Measurements from ENCODE around the gene OGFOD1.

Gene OGFOD1

DNA sequence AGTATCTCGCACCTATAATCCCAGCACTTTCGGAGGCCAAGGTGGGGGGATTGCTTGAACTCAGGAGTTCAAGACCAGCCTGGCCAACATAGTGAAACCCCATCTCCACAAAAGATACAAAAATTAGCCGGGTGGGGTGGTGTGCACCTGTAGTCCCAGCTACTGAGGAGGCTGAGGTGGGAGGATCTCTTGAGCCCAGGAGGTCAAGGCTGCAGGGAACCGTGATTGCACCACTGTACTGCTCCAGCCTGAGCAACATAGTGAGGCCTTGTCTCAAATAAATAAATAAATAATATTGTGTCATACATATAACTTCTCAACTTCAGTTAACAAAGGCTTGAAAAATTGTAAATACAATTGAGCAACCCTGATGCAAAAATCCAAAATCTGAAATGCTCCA, 34.2 kb upstream of the OGFOD1 start:
- no peak for ATAC-seq
- no peak for TF ChIP-seq ZNF565 (CRISPR knock-in tag; conservative IDR thresholded peaks at IDR 0.05; ENCODE audit: low read depth)
- TF ChIP-seq ZFP30 (CRISPR knock-in tag; IDR thresholded peaks at IDR 0.05), result no peak
- TF ChIP-seq, protein P1, sequence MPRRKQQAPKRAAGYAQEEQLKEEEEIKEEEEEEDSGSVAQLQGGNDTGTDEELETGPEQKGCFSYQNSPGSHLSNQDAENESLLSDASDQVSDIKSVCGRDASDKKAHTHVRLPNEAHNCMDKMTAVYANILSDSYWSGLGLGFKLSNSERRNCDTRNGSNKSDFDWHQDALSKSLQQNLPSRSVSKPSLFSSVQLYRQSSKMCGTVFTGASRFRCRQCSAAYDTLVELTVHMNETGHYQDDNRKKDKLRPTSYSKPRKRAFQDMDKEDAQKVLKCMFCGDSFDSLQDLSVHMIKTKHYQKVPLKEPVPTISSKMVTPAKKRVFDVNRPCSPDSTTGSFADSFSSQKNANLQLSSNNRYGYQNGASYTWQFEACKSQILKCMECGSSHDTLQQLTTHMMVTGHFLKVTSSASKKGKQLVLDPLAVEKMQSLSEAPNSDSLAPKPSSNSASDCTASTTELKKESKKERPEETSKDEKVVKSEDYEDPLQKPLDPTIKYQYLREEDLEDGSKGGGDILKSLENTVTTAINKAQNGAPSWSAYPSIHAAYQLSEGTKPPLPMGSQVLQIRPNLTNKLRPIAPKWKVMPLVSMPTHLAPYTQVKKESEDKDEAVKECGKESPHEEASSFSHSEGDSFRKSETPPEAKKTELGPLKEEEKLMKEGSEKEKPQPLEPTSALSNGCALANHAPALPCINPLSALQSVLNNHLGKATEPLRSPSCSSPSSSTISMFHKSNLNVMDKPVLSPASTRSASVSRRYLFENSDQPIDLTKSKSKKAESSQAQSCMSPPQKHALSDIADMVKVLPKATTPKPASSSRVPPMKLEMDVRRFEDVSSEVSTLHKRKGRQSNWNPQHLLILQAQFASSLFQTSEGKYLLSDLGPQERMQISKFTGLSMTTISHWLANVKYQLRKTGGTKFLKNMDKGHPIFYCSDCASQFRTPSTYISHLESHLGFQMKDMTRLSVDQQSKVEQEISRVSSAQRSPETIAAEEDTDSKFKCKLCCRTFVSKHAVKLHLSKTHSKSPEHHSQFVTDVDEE (CRISPR knock-in tag; IDR thresholded peaks at IDR 0.05), result no peak
- TF ChIP-seq ZC3H10 (CRISPR knock-in tag; IDR thresholded peaks at IDR 0.05), result no peak
- no peak for TF ChIP-seq CSDC2 (CRISPR knock-in tag; IDR thresholded peaks at IDR 0.05)
- TF ChIP-seq TCF4 (CRISPR knock-in tag; IDR thresholded peaks at IDR 0.05; ENCODE audit: borderline replicate concordance), result no peak
- no peak for TF ChIP-seq TOX (CRISPR knock-in tag; IDR thresholded peaks at IDR 0.05; ENCODE audit: borderline replicate concordance)
- TF ChIP-seq, protein P2, sequence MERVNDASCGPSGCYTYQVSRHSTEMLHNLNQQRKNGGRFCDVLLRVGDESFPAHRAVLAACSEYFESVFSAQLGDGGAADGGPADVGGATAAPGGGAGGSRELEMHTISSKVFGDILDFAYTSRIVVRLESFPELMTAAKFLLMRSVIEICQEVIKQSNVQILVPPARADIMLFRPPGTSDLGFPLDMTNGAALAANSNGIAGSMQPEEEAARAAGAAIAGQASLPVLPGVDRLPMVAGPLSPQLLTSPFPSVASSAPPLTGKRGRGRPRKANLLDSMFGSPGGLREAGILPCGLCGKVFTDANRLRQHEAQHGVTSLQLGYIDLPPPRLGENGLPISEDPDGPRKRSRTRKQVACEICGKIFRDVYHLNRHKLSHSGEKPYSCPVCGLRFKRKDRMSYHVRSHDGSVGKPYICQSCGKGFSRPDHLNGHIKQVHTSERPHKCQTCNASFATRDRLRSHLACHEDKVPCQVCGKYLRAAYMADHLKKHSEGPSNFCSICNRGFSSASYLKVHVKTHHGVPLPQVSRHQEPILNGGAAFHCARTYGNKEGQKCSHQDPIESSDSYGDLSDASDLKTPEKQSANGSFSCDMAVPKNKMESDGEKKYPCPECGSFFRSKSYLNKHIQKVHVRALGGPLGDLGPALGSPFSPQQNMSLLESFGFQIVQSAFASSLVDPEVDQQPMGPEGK (CRISPR knock-in tag; IDR thresholded peaks at IDR 0.05; ENCODE audit: borderline replicate concordance), result no peak

DNA sequence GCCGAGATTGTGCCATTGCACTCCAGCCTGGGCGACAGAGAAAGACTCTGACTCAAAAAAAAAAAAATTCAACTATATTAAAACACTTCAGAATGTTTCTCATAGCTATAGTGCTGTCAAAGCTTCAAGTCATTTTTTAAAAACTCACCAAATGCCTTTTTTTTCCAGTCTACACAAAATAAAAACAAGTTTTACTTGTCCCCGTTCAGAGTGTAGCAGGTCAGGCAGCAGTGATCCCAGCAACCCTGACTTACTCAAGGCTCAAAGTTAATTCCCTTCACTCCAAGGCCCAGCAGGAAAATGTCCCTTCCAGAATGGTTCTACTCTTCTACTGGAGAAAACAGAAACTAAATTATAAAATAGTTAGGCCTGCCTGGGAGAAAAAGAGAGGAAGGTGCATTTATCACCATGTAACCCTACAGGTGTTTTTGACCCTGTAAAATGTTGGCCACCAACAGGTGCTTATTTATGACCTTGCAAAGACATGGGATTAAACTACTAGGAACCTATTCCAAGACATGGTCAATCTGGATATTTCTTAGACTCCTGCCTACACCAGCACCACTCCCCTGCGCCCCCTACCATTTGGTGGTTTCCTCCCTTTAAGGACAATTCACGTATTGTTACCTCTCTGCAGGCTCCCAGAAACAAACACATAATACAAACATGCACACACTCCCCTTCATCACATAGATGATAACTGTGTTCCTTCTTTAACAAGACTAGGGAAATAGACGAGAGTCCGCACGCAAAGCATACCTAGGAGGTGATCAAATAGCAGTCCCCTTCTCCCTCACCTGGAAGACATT, 31.4 kb upstream of the OGFOD1 start:
- TF ChIP-seq, protein P1 (CRISPR knock-in tag; IDR thresholded peaks at IDR 0.05), result no peak
- TF ChIP-seq ZNF8 (CRISPR knock-in tag; IDR thresholded peaks at IDR 0.05), result no peak
- no peak for TF ChIP-seq CSRNP3 (CRISPR knock-in tag; IDR thresholded peaks at IDR 0.05)
- TF ChIP-seq TCF4 (CRISPR knock-in tag; IDR thresholded peaks at IDR 0.05; ENCODE audit: borderline replicate concordance), result no peak
- TF ChIP-seq ARNTL (CRISPR knock-in tag; IDR thresholded peaks at IDR 0.05; ENCODE audit: borderline replicate concordance, low read depth), result no peak
- TF ChIP-seq BACH2 (CRISPR knock-in tag; IDR thresholded peaks at IDR 0.05; ENCODE audit: borderline replicate concordance), result no peak
- no peak for TF ChIP-seq CREB5 (CRISPR knock-in tag; IDR thresholded peaks at IDR 0.05; ENCODE audit: low read depth)
- TF ChIP-seq ZFP30 (CRISPR knock-in tag; IDR thresholded peaks at IDR 0.05), result no peak
- no peak for TF ChIP-seq ESRRG (CRISPR knock-in tag; IDR thresholded peaks at IDR 0.05)
- TF ChIP-seq, protein P2 (CRISPR knock-in tag; IDR thresholded peaks at IDR 0.05; ENCODE audit: borderline replicate concordance), result no peak
- TF ChIP-seq ZNF565 (CRISPR knock-in tag; conservative IDR thresholded peaks at IDR 0.05; ENCODE audit: low read depth), result no peak
- TF ChIP-seq, protein P3, sequence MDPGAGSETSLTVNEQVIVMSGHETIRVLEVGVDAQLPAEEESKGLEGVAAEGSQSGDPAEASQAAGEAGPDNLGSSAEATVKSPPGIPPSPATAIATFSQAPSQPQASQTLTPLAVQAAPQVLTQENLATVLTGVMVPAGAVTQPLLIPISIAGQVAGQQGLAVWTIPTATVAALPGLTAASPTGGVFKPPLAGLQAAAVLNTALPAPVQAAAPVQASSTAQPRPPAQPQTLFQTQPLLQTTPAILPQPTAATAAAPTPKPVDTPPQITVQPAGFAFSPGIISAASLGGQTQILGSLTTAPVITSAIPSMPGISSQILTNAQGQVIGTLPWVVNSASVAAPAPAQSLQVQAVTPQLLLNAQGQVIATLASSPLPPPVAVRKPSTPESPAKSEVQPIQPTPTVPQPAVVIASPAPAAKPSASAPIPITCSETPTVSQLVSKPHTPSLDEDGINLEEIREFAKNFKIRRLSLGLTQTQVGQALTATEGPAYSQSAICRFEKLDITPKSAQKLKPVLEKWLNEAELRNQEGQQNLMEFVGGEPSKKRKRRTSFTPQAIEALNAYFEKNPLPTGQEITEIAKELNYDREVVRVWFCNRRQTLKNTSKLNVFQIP (CRISPR knock-in tag; IDR thresholded peaks at IDR 0.05; ENCODE audit: borderline replicate concordance, low read depth), result no peak
- TF ChIP-seq GLIS3 (CRISPR knock-in tag; IDR thresholded peaks at IDR 0.05), result no peak
- no peak for TF ChIP-seq ZNF70 (CRISPR knock-in tag; IDR thresholded peaks at IDR 0.05)
- no peak for ATAC-seq
